ENCODE data around the gene EFNA3.
A peak's percentile ranks its signal among the peaks of the same experiment; 100 is the strongest.

The EFNA3 gene

DNA sequence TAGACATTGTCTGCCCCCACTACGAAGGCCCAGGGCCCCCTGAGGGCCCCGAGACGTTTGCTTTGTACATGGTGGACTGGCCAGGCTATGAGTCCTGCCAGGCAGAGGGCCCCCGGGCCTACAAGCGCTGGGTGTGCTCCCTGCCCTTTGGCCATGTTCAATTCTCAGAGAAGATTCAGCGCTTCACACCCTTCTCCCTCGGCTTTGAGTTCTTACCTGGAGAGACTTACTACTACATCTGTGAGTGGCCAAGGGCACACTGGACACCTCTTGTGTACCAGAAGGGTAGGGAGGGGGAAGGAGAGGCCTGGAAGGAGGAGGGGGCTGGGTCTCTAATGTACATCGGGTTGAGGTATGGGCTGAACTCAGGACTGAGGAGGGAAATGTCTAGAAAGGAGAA, 11.9 kb upstream of the EFNA3 start:
- no peak for DNase-seq (ENCODE audit: low spot score)

- no peak for DNase-seq (ENCODE audit: low spot score)
These were observed 10.0 kb upstream of the EFNA3 start for GRCh38 chr1:155068599-155068998.

- DNase-seq (ENCODE audit: low spot score), result no peak
These were observed 9.0 kb upstream of the EFNA3 start for GRCh38 chr1:155069551-155070157.

- no peak for DNase-seq (ENCODE audit: low spot score)
These were observed 8.4 kb upstream of the EFNA3 start for GRCh38 chr1:155070158-155070621.

DNA sequence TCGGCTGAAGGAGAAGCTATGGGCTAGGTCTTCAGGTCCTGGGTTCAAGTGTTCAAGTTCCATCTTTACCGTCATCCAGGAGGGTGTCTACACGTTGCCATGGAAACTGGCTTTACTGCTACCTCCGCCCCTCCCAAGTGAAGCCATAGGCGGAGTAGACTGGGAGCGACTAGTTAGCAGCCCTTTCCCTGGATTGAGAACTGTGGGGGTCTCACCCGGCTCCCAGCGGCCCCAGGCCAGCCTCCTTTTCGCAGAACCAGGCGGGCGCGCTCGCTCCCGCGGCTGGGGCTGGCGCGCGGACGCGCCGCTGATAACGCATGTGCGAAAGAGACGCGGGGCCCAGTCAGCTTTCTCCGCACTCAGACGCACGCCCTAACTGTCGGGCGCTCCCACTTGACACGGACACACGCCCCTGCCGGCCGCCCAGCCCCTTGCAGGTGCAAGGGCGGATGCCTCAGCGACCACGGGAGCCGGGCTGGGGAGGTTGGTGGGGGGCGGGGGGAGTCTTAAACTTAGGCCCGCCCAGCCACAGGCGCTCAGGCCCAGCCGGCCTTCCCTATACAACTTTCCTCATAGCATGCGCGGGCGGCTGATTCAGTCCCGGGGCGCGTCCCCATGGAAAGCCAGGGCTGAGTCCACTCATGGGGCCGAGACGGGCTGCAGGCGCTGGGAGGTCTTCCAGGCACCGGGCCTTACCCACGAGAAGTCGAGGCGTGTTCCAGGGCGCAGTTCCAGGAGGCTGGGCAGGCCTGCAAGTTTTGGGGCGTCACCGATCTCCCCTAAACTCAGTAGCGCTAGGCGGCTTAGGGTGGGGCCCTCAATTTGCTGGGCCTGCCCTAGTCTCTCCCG, 7.7 kb upstream of the EFNA3 start:
- DNase-seq (ENCODE audit: low spot score), result peak; percentile 88

DNA sequence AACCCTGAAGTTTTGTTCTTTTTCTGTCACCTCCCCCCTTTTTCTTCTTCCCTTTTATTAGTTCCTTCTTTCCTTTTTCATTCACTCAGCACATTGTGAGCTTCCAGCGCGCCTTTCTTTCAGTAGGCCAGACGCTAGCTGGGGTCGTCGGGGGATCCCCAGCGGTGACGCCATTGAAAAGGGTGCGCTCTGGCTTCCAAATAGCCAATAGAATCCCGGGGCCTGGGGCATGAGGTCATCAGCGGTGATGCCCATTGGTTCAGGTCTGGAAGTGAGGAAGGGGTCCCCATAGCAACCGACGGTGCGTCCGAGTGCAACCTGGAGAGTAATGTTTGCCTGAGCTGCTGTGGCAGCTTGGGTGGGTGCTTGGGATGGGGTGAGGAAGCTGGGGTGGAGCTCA, 6.9 kb upstream of the EFNA3 start:
- no peak for DNase-seq (ENCODE audit: low spot score)

DNA sequence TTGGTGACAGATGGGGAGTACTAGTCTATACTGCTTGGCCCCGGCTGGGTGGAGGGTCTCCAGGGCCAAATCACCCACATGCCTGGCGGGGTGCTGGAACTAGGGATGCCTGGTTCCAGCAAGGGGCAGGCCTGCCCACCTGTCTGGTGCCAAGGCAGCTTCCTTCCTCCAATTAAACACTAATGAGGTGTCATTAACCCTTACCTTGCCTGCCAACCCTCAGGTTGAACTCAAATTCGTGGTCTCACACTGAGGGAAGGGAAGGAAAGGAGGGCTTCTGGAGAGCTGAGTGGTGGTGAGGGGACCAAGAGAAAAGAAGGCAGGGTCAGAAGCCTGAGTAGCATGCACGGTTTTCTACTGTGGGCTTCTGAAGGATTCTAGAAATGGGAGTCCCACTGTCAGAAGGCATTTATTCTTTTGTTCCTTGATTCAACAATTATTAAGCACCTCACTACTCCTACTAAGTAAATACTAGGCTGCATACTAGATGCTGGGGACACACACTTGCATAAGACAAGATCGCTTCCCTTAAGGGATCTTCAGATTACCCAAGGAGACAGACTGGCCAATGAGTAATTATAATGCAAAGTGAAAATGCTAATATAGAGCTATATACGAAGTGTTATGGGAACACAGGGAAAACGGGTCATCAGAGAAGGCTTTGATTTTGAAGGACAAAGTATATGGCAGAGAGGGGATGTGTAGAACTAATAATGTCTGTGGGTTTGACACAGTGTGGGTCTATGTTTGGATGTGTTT, 5.9 kb upstream of the EFNA3 start:
- DNase-seq (ENCODE audit: low spot score), result no peak

- DNase-seq (ENCODE audit: low spot score), result no peak
These were observed 5.0 kb upstream of the EFNA3 start for GRCh38 chr1:155073377-155074242.

GRCh38 chr1:155075535-155075934, 3.1 kb upstream of the EFNA3 start:
- DNase-seq (ENCODE audit: low spot score), result no peak

GRCh38 chr1:155076371-155076770, 2.3 kb upstream of the EFNA3 start:
- no peak for DNase-seq (ENCODE audit: low spot score)

- no peak for DNase-seq (ENCODE audit: low spot score)
These were observed 1.3 kb upstream of the EFNA3 start for GRCh38 chr1:155077346-155077745.

DNA sequence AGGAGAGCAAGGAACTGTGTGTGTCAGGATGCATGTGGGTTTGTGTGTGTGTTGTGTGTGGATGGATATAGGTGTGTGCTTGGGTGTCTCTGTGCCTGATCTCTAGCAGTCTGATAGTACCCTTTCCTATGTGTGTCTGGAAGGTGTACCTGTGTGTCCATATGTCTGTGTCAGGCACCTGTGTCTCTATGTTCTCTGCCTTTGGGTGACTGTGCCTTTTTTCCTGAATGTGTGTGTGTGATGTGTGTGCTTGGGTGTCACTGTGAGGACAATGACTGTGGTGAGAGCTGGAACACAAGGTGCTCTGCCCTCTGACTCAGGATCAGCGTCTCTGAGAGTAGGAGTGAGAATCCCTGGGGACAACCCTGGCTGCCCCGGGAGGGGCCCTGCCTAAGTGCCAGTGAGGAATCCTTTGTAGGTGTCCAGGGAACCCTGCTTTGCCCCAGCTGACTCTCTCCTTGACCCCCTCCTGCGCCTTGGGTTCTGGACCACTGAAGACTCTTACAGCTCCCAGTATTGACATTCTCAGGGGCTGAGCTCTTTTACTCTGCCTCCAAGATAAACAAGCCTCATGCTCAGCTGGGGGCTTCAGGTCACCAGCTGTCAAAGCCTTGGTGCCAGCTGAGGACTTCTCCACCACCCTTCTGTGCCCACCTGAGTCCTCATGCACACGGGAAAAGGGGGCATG, 735 bp upstream of the EFNA3 start:
- no peak for DNase-seq (ENCODE audit: low spot score)

- DNase-seq (ENCODE audit: low spot score), result no peak
These were observed 511 bp downstream of the EFNA3 start for GRCh38 chr1:155079210-155079486.

DNA sequence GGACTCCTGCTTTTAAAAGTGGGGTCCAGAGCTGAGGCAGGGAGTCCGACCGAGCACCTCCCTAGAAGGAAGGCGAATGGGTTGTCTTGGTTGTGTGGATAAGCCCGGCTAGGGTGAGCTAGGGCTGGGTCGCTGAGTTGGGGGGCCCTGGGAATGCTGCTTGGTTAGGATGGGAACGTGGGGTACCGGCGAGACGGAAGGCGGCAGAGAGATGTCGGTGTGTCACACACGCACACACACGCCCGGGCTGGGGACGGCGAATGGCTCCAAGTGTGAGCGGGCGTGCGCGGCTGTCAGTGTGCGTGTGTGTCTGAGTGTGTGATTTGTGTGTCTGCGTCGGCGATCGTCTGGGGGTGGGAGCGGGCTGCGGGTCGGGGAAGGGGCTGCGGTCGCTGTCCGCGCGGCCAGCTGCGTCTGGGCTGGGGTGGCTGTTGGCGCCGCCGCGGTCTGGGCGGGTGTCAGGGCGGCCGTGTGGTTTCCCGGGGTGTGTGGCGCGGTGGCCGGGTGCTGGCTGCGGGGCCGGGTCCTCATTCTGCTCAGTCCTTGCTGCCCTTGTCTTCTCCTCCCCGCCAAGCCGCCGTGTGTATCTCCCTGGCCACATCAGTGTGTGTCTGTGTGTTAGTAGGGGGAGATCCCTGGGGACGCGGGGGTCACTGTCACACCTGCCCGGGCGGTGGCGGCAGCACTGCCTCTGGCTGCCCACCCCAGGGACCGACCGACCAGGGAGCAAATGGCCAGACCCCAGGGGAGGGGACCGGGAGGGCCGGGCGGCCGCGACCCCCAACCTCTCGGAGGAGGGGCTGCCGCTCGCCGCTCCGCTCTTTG, 1.1 kb downstream of the EFNA3 start:
- peak; percentile 64 for DNase-seq (ENCODE audit: low spot score)

DNA sequence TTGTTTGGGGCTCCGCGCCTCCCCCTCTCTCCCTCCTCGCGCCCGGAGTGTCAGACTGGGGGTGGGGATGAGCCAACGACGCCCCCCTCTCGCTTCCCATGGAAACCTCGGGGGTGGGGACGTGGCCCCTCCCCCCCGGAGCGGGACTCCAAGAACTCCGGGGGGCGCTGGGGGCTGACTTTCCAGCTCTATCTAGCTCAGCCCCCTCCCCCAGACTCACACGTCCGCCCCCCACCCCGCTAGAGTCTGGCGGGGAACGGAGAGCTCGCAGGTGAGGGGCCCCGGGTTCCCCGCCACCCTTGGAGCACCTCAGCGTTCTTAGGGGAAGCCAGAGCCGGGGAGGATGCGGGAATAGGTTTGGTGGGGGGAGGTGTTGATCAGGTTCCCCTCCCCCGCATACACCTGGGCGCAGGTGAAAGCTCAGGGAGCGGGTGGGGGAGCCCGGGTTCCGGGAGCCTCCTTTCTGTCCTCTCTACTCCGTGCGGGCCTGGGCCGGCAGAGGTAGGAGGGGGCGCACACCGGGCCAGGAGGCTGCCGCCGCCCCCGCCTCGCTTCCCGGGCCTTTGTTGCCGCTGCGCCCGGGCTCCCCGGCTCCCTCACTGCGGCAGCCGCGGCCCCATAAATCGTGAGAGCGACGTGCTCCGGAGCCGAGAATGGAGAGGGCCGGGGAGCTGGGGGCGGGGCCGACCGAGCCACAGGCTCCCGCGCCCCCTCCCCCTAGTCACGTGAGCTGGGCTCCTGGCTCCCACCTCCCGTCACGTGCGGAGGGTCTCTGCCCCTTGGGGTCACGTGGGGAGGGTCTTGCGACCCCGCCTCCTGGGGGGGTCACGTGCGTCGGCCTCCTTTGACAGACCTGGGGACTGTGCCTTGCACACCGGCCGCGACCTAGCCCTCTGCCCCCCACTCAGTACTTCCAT, 1.9 kb downstream of the EFNA3 start:
- peak; percentile 69 for DNase-seq (ENCODE audit: low spot score)

- DNase-seq (ENCODE audit: low spot score), result peak; percentile 39
These were observed 3.0 kb downstream of the EFNA3 start for GRCh38 chr1:155081472-155082300.

DNA sequence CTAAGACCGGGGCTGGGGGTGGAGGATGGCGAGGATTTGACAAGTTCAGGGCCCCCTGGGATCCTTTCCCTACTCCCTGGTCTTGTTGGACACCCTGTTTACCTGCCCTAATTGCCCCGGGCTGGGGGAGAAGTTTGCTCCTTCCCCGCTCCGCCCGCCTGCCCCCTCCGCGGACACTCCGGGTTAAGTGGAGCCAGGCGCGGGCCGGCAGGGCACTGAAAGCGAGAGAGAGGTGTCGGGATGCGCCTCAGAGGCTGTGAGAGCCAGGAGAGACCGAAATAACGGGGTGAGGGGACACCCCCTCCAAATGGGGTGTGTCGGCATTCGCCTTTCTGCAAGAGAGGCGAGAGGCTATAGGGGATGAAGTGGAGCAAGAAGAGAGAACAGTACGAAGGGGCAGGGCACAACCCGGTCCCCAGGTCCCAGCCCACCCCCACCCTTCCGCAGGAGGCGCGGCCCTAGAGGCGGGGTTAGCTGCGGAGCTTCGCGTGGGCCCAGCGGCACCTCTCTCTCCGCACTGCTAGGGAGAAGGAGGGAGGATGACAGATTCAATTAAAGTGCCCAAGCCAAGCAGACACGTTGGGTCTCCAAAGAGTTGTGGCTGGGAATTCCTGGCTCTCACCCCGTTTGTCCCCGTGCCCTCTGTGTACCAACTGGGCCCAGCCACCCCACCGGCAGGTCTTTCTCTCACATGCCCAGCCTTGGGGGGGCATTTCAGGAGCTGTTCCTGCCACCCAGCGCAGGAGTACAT, 3.8 kb downstream of the EFNA3 start:
- DNase-seq (ENCODE audit: low spot score), result peak; percentile 48

- peak; percentile 23 for DNase-seq (ENCODE audit: low spot score)
These were observed 4.5 kb downstream of the EFNA3 start for GRCh38 chr1:155083052-155083541.

All from D341Med (cell line).